Mononuclear cell (primary cell): Measurements from ENCODE around the gene MAP4K3. TPM values are rescaled to one million over a fixed set of nuclear protein-coding genes. Genes with fewer than 3 reads are reported as not detected.
"Not testable (repeated sequence)": the region's sequence is repeated elsewhere in the genome, so short reads cannot be mapped to it uniquely, and the experiment has no call there.

Source experiments
- H3K27me3 ChIP-seq: 2 replicates; pipeline ENCODE4 v1.6.0; 2011; ENCODE audit warnings: low read length, control low read depth; ENCODE audit not compliant: insufficient read depth
- H3K4me1 ChIP-seq: 2 replicates; pipeline ENCODE4 v1.5.1; 2011; ENCODE audit warnings: mild to moderate bottlenecking, low read length, control low read depth; ENCODE audit not compliant: insufficient read depth
- H3K4me3 ChIP-seq: 2 replicates; pipeline ENCODE4 v1.5.1; 2011; ENCODE audit warnings: mild to moderate bottlenecking, low read length, moderate library complexity
- H3K9me3 ChIP-seq: 2 replicates; pipeline ENCODE4 v1.5.1; 2011; ENCODE audit warnings: low read depth, mild to moderate bottlenecking, control low read depth, low read length
- total RNA-seq: library from RNA; depleted of rRNA; stranded (reverse); fragments of >200 nt; gene quantifications from one replicate; pipeline ENCODE4 v1.2.3, GENCODE V29; 2012

Gene MAP4K3
- total RNA-seq, 1 donor, result 36.8 TPM

GRCh38 chr2:39334529-39334928, 102.6 kb downstream of the MAP4K3 start:
- Histone ChIP-seq H3K4me1 (no peaks in the 10 kb centered on the region), H3K9me3 (no peaks in the 10 kb centered on the region), H3K27me3 (no peaks in the 10 kb centered on the region), H3K4me3 (no peak overlapping the region)

GRCh38 chr2:39326644-39327043, 110.4 kb downstream of the MAP4K3 start:
- Histone ChIP-seq H3K27me3 (no peaks in the 10 kb centered on the region), H3K4me3 (no peak overlapping the region), H3K4me1 (no peaks in the 10 kb centered on the region), H3K9me3 (no peaks in the 10 kb centered on the region)

GRCh38 chr2:39325966-39326365, 111.1 kb downstream of the MAP4K3 start:
- Histone ChIP-seq H3K9me3 (no peaks in the 10 kb centered on the region), H3K4me3 (no peak overlapping the region), H3K4me1 (no peaks in the 10 kb centered on the region), H3K27me3 (no peaks in the 10 kb centered on the region)

GRCh38 chr2:39321056-39322035, 115.7 kb downstream of the MAP4K3 start:
- H3K4me1 ChIP-seq, H3K4me3 ChIP-seq, H3K27me3 ChIP-seq, H3K9me3 ChIP-seq: not testable (repeated sequence)

- Histone ChIP-seq H3K4me3 (no peak overlapping the region), H3K9me3 (no peaks in the 10 kb centered on the region), H3K27me3 (no peaks in the 10 kb centered on the region), H3K4me1 (no peaks in the 10 kb centered on the region)
These were observed 116.9 kb downstream of the MAP4K3 start for GRCh38 chr2:39320162-39320561.

- H3K4me3 ChIP-seq, result no peak overlapping the region
- H3K9me3 ChIP-seq, result no peaks in the 10 kb centered on the region
- no peaks in the 10 kb centered on the region for H3K4me1 ChIP-seq
- no peaks in the 10 kb centered on the region for H3K27me3 ChIP-seq
These were observed 123.5 kb downstream of the MAP4K3 start for GRCh38 chr2:39313575-39313974.

GRCh38 chr2:39311469-39311868, 125.6 kb downstream of the MAP4K3 start:
- H3K9me3 ChIP-seq, result no peaks in the 10 kb centered on the region
- H3K4me1 ChIP-seq, result no peaks in the 10 kb centered on the region
- H3K27me3 ChIP-seq, result no peaks in the 10 kb centered on the region
- H3K4me3 ChIP-seq, result no peak overlapping the region

- H3K27me3 ChIP-seq, result no peaks in the 10 kb centered on the region
- no peak overlapping the region for H3K4me3 ChIP-seq
- H3K4me1 ChIP-seq, result no peaks in the 10 kb centered on the region
- no peaks in the 10 kb centered on the region for H3K9me3 ChIP-seq
These were observed 128.3 kb downstream of the MAP4K3 start for GRCh38 chr2:39308778-39309177.

- no peaks in the 10 kb centered on the region for H3K27me3 ChIP-seq
- H3K9me3 ChIP-seq, result no peaks in the 10 kb centered on the region
- no peaks in the 10 kb centered on the region for H3K4me1 ChIP-seq
- H3K4me3 ChIP-seq, result no peak overlapping the region
These were observed 130.5 kb downstream of the MAP4K3 start for GRCh38 chr2:39306626-39307025.

- H3K27me3 ChIP-seq, result no peaks in the 10 kb centered on the region
These were observed 132.4 kb downstream of the MAP4K3 start for GRCh38 chr2:39304729-39305128.

GRCh38 chr2:39304200-39304599, 132.9 kb downstream of the MAP4K3 start:
- H3K4me1 ChIP-seq, result no peaks in the 10 kb centered on the region
- no peaks in the 10 kb centered on the region for H3K9me3 ChIP-seq
- no peak overlapping the region for H3K4me3 ChIP-seq
- no peaks in the 10 kb centered on the region for H3K27me3 ChIP-seq

More at GRCh38 chr2:39304729-39305128, 132.4 kb downstream of the MAP4K3 start:
- Histone ChIP-seq H3K9me3 (no peaks in the 10 kb centered on the region), H3K4me3 (no peak overlapping the region), H3K4me1 (no peaks in the 10 kb centered on the region)

GRCh38 chr2:39301352-39301751, 135.7 kb downstream of the MAP4K3 start:
- Histone ChIP-seq H3K9me3 (no peaks in the 10 kb centered on the region), H3K4me3 (no peak overlapping the region), H3K4me1 (no peaks in the 10 kb centered on the region), H3K27me3 (no peaks in the 10 kb centered on the region)

GRCh38 chr2:39300044-39300978, 136.8 kb downstream of the MAP4K3 start:
- Histone ChIP-seq H3K9me3 (no peaks in the 10 kb centered on the region), H3K27me3 (no peaks in the 10 kb centered on the region), H3K4me1 (no peaks in the 10 kb centered on the region), H3K4me3 (no peak overlapping the region)

GRCh38 chr2:39290433-39290832, 146.7 kb downstream of the MAP4K3 start:
- Histone ChIP-seq H3K4me3 (no peak overlapping the region), H3K4me1 (no peaks in the 10 kb centered on the region), H3K9me3 (no peaks in the 10 kb centered on the region), H3K27me3 (no peaks in the 10 kb centered on the region)

- Histone ChIP-seq H3K4me1 (no peaks in the 10 kb centered on the region), H3K9me3 (no peaks in the 10 kb centered on the region), H3K4me3 (no peak overlapping the region), H3K27me3 (no peaks in the 10 kb centered on the region)
These were observed 147.5 kb downstream of the MAP4K3 start for GRCh38 chr2:39289609-39290008.
